WTC11 (cell line): ENCODE measurements around the gene GPR39. TPM values are rescaled to one million over a fixed set of nuclear protein-coding genes. Genes with fewer than 3 reads are reported as not detected.
"Not testable (repeated sequence)": the region's sequence is repeated elsewhere in the genome, so short reads cannot be mapped to it uniquely, and the experiment has no call there.

Experiments used
- ATAC-seq: fragments of 200-7000 bp; cut with Tn5 transposase; 2 replicates; pipeline ENCODE4 v1.10.0; 2021; ENCODE audit warnings: mild to moderate bottlenecking, moderate library complexity
- CTCF ChIA-PET: fragments of 300-600 bp; sonication (Branson Sonifier 250); formaldehyde crosslinking; loops from one replicate; lab custom pipeline; 2021; ENCODE audit warnings: antibody characterized with exemption; lab: Charles Lee
- POLR2A ChIA-PET: fragments of 350-600 bp; sonication (Branson Sonifier 250); formaldehyde crosslinking; loops from one replicate; lab custom pipeline; 2021; ENCODE audit warnings: antibody characterized with exemption; lab: Charles Lee
- DNase-seq: peaks from one replicate; pipeline ENCODE4 v3.0.0; 2021; ENCODE audit warnings: low spot score
- H3K27ac Mint-ChIP-seq: 2 replicates; pipeline ENCODE4 v1.8.0; 2021; ENCODE audit warnings: mixed read lengths
- H3K27me3 Mint-ChIP-seq: 2 replicates; pipeline ENCODE4 v1.8.0; 2021; ENCODE audit warnings: low read depth, mild to moderate bottlenecking, moderate library complexity, mixed read lengths
- H3K36me3 Mint-ChIP-seq: 2 replicates; pipeline ENCODE4 v1.8.0; 2021; ENCODE audit warnings: mixed read lengths
- H3K4me1 Mint-ChIP-seq: 2 replicates; pipeline ENCODE4 v1.8.0; 2022; ENCODE audit warnings: mixed read lengths
- H3K4me3 Mint-ChIP-seq: 2 replicates; pipeline ENCODE4 v1.8.0; 2021; ENCODE audit warnings: mild to moderate bottlenecking, moderate library complexity, mixed read lengths
- H3K9me3 Mint-ChIP-seq: 2 replicates; pipeline ENCODE4 v1.8.0; 2021; ENCODE audit warnings: mixed read lengths
- ARID4B ChIP-seq: sonication (generic); formaldehyde crosslinking; IDR thresholded peaks from 2 replicates; pipeline ENCODE4 v1.8.0; 2023; ENCODE audit warnings: missing genetic modification reagents, mild to moderate bottlenecking, borderline replicate concordance
- ATF1 ChIP-seq: sonication (generic); formaldehyde crosslinking; IDR thresholded peaks from 2 replicates; pipeline ENCODE4 v1.8.1; 2023; ENCODE audit warnings: mild to moderate bottlenecking, moderate library complexity, missing genetic modification reagents
- CREM ChIP-seq: sonication (generic); formaldehyde crosslinking; IDR thresholded peaks from 2 replicates; pipeline ENCODE4 v1.8.1; 2022; ENCODE audit warnings: mild to moderate bottlenecking, missing genetic modification reagents, moderate library complexity
- EMX1 ChIP-seq: fragments of 250-450 bp; sonication (Bioruptor Pico); IDR thresholded peaks from 2 replicates; pipeline ENCODE4 v1.8.0; 2021; ENCODE audit warnings: mild to moderate bottlenecking
- FOXP1 ChIP-seq: sonication (generic); formaldehyde crosslinking; IDR thresholded peaks from 2 replicates; pipeline ENCODE4 v1.8.0; 2022; ENCODE audit warnings: missing genetic modification reagents, mild to moderate bottlenecking, moderate library complexity, borderline replicate concordance
- FOXP4 ChIP-seq: sonication (generic); formaldehyde crosslinking; IDR thresholded peaks from 2 replicates; pipeline ENCODE4 v1.8.0; 2022; ENCODE audit warnings: mild to moderate bottlenecking, missing genetic modification reagents
- GRHL2 ChIP-seq: fragments of 250-450 bp; sonication (Bioruptor Pico); IDR thresholded peaks from 2 replicates; pipeline ENCODE4 v1.8.0; 2022; ENCODE audit warnings: mild to moderate bottlenecking, moderate library complexity; ENCODE audit not compliant: insufficient replicate concordance, severe bottlenecking
- KAT7 ChIP-seq: sonication (generic); formaldehyde crosslinking; IDR thresholded peaks from 2 replicates; pipeline ENCODE4 v1.8.1; 2023; ENCODE audit warnings: missing genetic modification reagents, mild to moderate bottlenecking, borderline replicate concordance
- MAX ChIP-seq: sonication (generic); formaldehyde crosslinking; IDR thresholded peaks from 2 replicates; pipeline ENCODE4 v1.8.0; 2022; ENCODE audit warnings: mild to moderate bottlenecking, missing genetic modification reagents
- SP1 ChIP-seq: sonication (generic); formaldehyde crosslinking; conservative IDR thresholded peaks from 2 replicates; pipeline ENCODE4 v1.8.1; 2022; ENCODE audit warnings: missing genetic modification reagents
- TEAD4 ChIP-seq: sonication (generic); formaldehyde crosslinking; IDR thresholded peaks from 2 replicates; pipeline ENCODE4 v1.8.0; 2022; ENCODE audit warnings: mild to moderate bottlenecking, missing genetic modification reagents
- ZBTB21 ChIP-seq: sonication (generic); formaldehyde crosslinking; IDR thresholded peaks from 2 replicates; pipeline ENCODE4 v1.8.1; 2023; ENCODE audit warnings: mild to moderate bottlenecking, missing genetic modification reagents, borderline replicate concordance
- ZNF232 ChIP-seq: sonication (generic); formaldehyde crosslinking; IDR thresholded peaks from 2 replicates; pipeline ENCODE4 v1.8.0; 2022; ENCODE audit warnings: mild to moderate bottlenecking, missing genetic modification reagents
- ZNF512 ChIP-seq: sonication (generic); formaldehyde crosslinking; IDR thresholded peaks from 2 replicates; pipeline ENCODE4 v1.8.1; 2022; ENCODE audit warnings: missing genetic modification reagents, borderline replicate concordance
- total RNA-seq: library from RNA; stranded (reverse); gene quantifications from 3 replicates; pipeline ENCODE4 v1.2.3, GENCODE V29; 2021
- TF ChIP-seq, protein P1 (sequence below): sonication (generic); formaldehyde crosslinking; IDR thresholded peaks from 2 replicates; pipeline ENCODE4 v1.8.0; 2022; ENCODE audit warnings: missing genetic modification reagents
- TF ChIP-seq, protein P2 (sequence below): sonication (generic); formaldehyde crosslinking; IDR thresholded peaks from 2 replicates; pipeline ENCODE4 v1.8.1; 2023; ENCODE audit warnings: mild to moderate bottlenecking, missing genetic modification reagents
- TF ChIP-seq, protein P3 (sequence below): sonication (generic); formaldehyde crosslinking; IDR thresholded peaks from 2 replicates; pipeline ENCODE4 v1.8.0; 2022; ENCODE audit warnings: mild to moderate bottlenecking, missing genetic modification reagents

The GPR39 gene
- total RNA-seq, 1 experiment from 2014 or later: 0.74 TPM

DNA sequence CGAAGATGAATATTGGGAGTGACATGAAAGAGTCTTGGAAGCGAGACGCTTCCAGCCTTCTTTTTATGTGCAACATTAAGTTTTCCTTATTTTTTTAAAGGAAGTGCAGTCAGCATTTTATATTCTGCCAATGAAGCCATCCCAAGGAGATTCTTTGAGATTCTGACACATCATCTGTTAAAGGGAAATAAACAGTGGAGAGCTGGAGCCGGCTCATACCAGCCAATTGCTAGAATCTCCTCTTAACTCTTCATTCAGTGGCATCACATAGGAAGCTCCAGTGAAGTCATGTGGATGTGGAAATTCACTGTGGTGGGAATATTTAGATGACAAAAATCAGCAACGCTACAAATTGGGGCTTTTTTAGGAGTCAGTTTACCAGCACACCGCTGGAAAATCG, 23.7 kb upstream of the GPR39 start (continued):
- no peak for TF ChIP-seq TEAD4 (CRISPR knock-in tag)
- TF ChIP-seq SP1: no peak
- TF ChIP-seq, protein P1, sequence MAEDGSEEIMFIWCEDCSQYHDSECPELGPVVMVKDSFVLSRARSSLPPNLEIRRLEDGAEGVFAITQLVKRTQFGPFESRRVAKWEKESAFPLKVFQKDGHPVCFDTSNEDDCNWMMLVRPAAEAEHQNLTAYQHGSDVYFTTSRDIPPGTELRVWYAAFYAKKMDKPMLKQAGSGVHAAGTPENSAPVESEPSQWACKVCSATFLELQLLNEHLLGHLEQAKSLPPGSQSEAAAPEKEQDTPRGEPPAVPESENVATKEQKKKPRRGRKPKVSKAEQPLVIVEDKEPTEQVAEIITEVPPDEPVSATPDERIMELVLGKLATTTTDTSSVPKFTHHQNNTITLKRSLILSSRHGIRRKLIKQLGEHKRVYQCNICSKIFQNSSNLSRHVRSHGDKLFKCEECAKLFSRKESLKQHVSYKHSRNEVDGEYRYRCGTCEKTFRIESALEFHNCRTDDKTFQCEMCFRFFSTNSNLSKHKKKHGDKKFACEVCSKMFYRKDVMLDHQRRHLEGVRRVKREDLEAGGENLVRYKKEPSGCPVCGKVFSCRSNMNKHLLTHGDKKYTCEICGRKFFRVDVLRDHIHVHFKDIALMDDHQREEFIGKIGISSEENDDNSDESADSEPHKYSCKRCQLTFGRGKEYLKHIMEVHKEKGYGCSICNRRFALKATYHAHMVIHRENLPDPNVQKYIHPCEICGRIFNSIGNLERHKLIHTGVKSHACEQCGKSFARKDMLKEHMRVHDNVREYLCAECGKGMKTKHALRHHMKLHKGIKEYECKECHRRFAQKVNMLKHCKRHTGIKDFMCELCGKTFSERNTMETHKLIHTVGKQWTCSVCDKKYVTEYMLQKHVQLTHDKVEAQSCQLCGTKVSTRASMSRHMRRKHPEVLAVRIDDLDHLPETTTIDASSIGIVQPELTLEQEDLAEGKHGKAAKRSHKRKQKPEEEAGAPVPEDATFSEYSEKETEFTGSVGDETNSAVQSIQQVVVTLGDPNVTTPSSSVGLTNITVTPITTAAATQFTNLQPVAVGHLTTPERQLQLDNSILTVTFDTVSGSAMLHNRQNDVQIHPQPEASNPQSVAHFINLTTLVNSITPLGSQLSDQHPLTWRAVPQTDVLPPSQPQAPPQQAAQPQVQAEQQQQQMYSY (CRISPR knock-in tag): no peak
- TF ChIP-seq ZNF232 (CRISPR knock-in tag): no peak
- TF ChIP-seq, all 79 proteins: peak for 0

DNA sequence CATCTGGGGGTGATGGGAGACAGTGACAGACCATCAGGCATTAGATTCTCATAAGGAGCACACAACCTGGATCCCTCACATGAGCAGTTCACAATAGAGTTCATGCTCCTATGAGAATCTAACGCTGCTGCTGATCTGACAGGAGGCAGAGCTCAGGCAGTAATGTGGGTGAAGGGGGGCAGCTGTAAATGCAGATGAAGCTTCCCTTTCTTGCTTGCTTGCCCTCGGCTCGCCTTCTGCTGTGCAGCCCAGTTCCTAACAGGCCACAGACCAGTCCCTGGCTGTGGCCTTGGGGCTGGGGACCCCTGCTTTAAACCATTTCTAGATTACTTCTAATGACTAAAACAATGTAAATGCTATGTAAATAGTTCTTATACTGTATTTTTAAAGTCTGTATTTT, 19.6 kb upstream of the GPR39 start:
- Mint-ChIP-seq H3K9me3 (peaks cover 17% of the 10 kb centered on the region), H3K4me1 (peaks cover 13% of the 10 kb centered on the region)
- CTCF ChIA-PET, POLR2A ChIA-PET, H3K4me3 Mint-ChIP-seq, H3K36me3 Mint-ChIP-seq, H3K27me3 Mint-ChIP-seq, ATAC-seq, H3K27ac Mint-ChIP-seq, DNase-seq: not testable (repeated sequence)

- H3K4me1 Mint-ChIP-seq: peaks cover 8% of the 10 kb centered on the region; the same call in 1 of the 2 replicates
- no peak overlapping the region for H3K27ac Mint-ChIP-seq
- DNase-seq: no peak
- peaks cover 17% of the 10 kb centered on the region for H3K9me3 Mint-ChIP-seq
- peaks cover 2% of the 10 kb centered on the region for H3K27me3 Mint-ChIP-seq
- H3K36me3 Mint-ChIP-seq: no peaks in the 10 kb centered on the region
- CTCF ChIA-PET: no interaction called here
- POLR2A ChIA-PET: no interaction called here
- ATAC-seq: no peak
- H3K4me3 Mint-ChIP-seq: no peak overlapping the region
- TF ChIP-seq GRHL2: no peak
- TF ChIP-seq, protein P2, sequence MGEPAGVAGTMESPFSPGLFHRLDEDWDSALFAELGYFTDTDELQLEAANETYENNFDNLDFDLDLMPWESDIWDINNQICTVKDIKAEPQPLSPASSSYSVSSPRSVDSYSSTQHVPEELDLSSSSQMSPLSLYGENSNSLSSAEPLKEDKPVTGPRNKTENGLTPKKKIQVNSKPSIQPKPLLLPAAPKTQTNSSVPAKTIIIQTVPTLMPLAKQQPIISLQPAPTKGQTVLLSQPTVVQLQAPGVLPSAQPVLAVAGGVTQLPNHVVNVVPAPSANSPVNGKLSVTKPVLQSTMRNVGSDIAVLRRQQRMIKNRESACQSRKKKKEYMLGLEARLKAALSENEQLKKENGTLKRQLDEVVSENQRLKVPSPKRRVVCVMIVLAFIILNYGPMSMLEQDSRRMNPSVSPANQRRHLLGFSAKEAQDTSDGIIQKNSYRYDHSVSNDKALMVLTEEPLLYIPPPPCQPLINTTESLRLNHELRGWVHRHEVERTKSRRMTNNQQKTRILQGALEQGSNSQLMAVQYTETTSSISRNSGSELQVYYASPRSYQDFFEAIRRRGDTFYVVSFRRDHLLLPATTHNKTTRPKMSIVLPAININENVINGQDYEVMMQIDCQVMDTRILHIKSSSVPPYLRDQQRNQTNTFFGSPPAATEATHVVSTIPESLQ (CRISPR knock-in tag): no peak
- TF ChIP-seq ATF1 (CRISPR knock-in tag): no peak
- TF ChIP-seq EMX1 (CRISPR knock-in tag): no peak
- no peak for TF ChIP-seq FOXP4 (CRISPR knock-in tag)
- no peak for TF ChIP-seq FOXP1 (CRISPR knock-in tag)
- no peak for TF ChIP-seq ZBTB21
- no peak for TF ChIP-seq ARID4B (CRISPR knock-in tag)
- TF ChIP-seq KAT7 (CRISPR knock-in tag): no peak
- no peak for TF ChIP-seq CREM (CRISPR knock-in tag)
- no peak for TF ChIP-seq MAX (CRISPR knock-in tag)
- TF ChIP-seq, protein P3, sequence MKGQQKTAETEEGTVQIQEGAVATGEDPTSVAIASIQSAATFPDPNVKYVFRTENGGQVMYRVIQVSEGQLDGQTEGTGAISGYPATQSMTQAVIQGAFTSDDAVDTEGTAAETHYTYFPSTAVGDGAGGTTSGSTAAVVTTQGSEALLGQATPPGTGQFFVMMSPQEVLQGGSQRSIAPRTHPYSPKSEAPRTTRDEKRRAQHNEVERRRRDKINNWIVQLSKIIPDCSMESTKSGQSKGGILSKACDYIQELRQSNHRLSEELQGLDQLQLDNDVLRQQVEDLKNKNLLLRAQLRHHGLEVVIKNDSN (CRISPR knock-in tag): no peak
- no peak for TF ChIP-seq ZNF512 (CRISPR knock-in tag)
- TF ChIP-seq TEAD4 (CRISPR knock-in tag): no peak
Observed at GRCh38 chr2:132400169-132400900, 16.3 kb upstream of the GPR39 start.
